HEK293 (cell line): ENCODE results near the gene SLC3A2.

ENCODE experiments used
- CTCF ChIA-PET: fragments of 350-600 bp; formaldehyde crosslinking; extraction: SDS; loops from one replicate; lab custom pipeline; 2021; ENCODE audit warnings: antibody characterized with exemption; lab: Yijun Ruan, JAX
- POLR2A ChIA-PET: fragments of 300-600 bp; formaldehyde crosslinking; extraction: SDS; loops from one replicate; lab custom pipeline; 2020; ENCODE audit warnings: antibody characterized with exemption, inconsistent platforms; lab: Yijun Ruan, JAX
- H3K27ac ChIP-seq: fragments of 200-500 bp; sonication (Bioruptor generic); 2 replicates; pipeline ENCODE4 v1.5.1; 2014; ENCODE audit warnings: low read depth, low read length, control low read depth, inconsistent platforms; ENCODE audit errors: extremely low read depth
- H3K36me3 ChIP-seq, 2 experiments: fragments of 200-500 bp in 1 of 2; sonication (Bioruptor generic) in 1 of 2; 1 replicate in 1 of 2; 2 replicates in 1 of 2; pipeline ENCODE4 v1.5.1; 2014 to 2017; ENCODE audit warnings: inconsistent platforms in 2 of 2, low read length in 2 of 2; ENCODE audit not compliant: control insufficient read depth in 2 of 2, insufficient read depth in 1 of 2
- H3K4me1 ChIP-seq: fragments of 200-500 bp; sonication (Bioruptor generic); 2 replicates; pipeline ENCODE4 v1.5.1; 2014; ENCODE audit warnings: mild to moderate bottlenecking, low read length, inconsistent platforms; ENCODE audit not compliant: control insufficient read depth, insufficient read depth
- H3K4me3 ChIP-seq: 2 replicates; pipeline ENCODE4 v1.5.1; 2011; ENCODE audit warnings: low read depth, mild to moderate bottlenecking, control low read depth, low read length, moderate library complexity
- H3K9me3 ChIP-seq: fragments of 200-500 bp; sonication (Bioruptor generic); 2 replicates; pipeline ENCODE4 v1.5.1; 2014; ENCODE audit warnings: low read depth, low read length, inconsistent platforms; ENCODE audit not compliant: control insufficient read depth, insufficient read depth
- BCL11B ChIP-seq: fragments of 450-650 bp; formaldehyde crosslinking; IDR thresholded peaks from 2 replicates; pipeline ENCODE4 v1.5.1; 2016; ENCODE audit warnings: low read depth, missing biosample characterization, missing genetic modification characterization
- HIC1 ChIP-seq: fragments of 450-650 bp; formaldehyde crosslinking; IDR thresholded peaks from 2 replicates; pipeline ENCODE4 v1.5.1; 2016; ENCODE audit warnings: missing biosample characterization, missing genetic modification characterization
- MZF1 ChIP-seq: fragments of 450-650 bp; formaldehyde crosslinking; IDR thresholded peaks from 2 replicates; pipeline ENCODE4 v1.5.1; 2017; ENCODE audit warnings: missing biosample characterization, missing genetic modification characterization, borderline replicate concordance
- PATZ1 ChIP-seq: fragments of 450-650 bp; formaldehyde crosslinking; IDR thresholded peaks from 2 replicates; pipeline ENCODE4 v1.5.1; 2016; ENCODE audit warnings: missing biosample characterization, missing genetic modification characterization
- SP3 ChIP-seq: fragments of 450-650 bp; formaldehyde crosslinking; IDR thresholded peaks from 2 replicates; pipeline ENCODE4 v1.5.1; 2016; ENCODE audit warnings: missing biosample characterization, missing genetic modification characterization
- TRIM28 ChIP-seq: IDR thresholded peaks from 2 replicates; pipeline ENCODE4 v1.6.1; 2011; ENCODE audit warnings: low read length, control low read depth, borderline replicate concordance
- ZFHX2 ChIP-seq: fragments of 450-650 bp; formaldehyde crosslinking; conservative IDR thresholded peaks from 2 replicates; pipeline ENCODE4 v1.5.1; 2016; ENCODE audit warnings: missing biosample characterization, missing genetic modification characterization
- ZFP69B ChIP-seq: fragments of 450-650 bp; formaldehyde crosslinking; IDR thresholded peaks from 2 replicates; pipeline ENCODE4 v1.5.1; 2016; ENCODE audit warnings: missing biosample characterization, missing genetic modification characterization
- ZNF169 ChIP-seq: fragments of 450-650 bp; formaldehyde crosslinking; IDR thresholded peaks from 2 replicates; pipeline ENCODE4 v1.5.1; 2016; ENCODE audit warnings: missing biosample characterization, missing genetic modification characterization
- ZNF335 ChIP-seq: fragments of 450-650 bp; formaldehyde crosslinking; conservative IDR thresholded peaks from 2 replicates; pipeline ENCODE4 v1.5.1; 2016; ENCODE audit warnings: missing biosample characterization, missing genetic modification characterization
- ZNF341 ChIP-seq: fragments of 450-650 bp; formaldehyde crosslinking; IDR thresholded peaks from 2 replicates; pipeline ENCODE4; 2016; ENCODE audit warnings: low read depth, missing biosample characterization, missing genetic modification characterization
- ZNF362 ChIP-seq: fragments of 450-650 bp; formaldehyde crosslinking; IDR thresholded peaks from 2 replicates; pipeline ENCODE4 v1.5.1; 2016; ENCODE audit warnings: missing biosample characterization, missing genetic modification characterization
- ZNF501 ChIP-seq: fragments of 450-650 bp; formaldehyde crosslinking; IDR thresholded peaks from 2 replicates; pipeline ENCODE4 v1.5.1; 2016; ENCODE audit warnings: missing biosample characterization, missing genetic modification characterization
- ZNF544 ChIP-seq: fragments of 450-650 bp; formaldehyde crosslinking; IDR thresholded peaks from 2 replicates; pipeline ENCODE4 v1.5.0; 2017; ENCODE audit warnings: missing biosample characterization, missing genetic modification characterization
- ZNF561 ChIP-seq: fragments of 450-650 bp; IDR thresholded peaks from 2 replicates; pipeline ENCODE4 v1.5.1; 2018; ENCODE audit warnings: missing biosample characterization, missing genetic modification characterization, borderline replicate concordance
- ZNF571 ChIP-seq: fragments of 450-650 bp; formaldehyde crosslinking; IDR thresholded peaks from 2 replicates; pipeline ENCODE4 v1.5.0; 2017; ENCODE audit warnings: missing biosample characterization, missing genetic modification characterization
- ZNF600 ChIP-seq: fragments of 450-650 bp; formaldehyde crosslinking; IDR thresholded peaks from 2 replicates; pipeline ENCODE4 v1.5.1; 2016; ENCODE audit warnings: missing biosample characterization, missing genetic modification characterization
- ZNF626 ChIP-seq: fragments of 450-650 bp; sonication (Bioruptor Pico); formaldehyde crosslinking; IDR thresholded peaks from 2 replicates; pipeline ENCODE4 v1.5.1; 2018; ENCODE audit warnings: missing biosample characterization, missing genetic modification characterization, inconsistent platforms
- ZNF639 ChIP-seq: fragments of 450-650 bp; formaldehyde crosslinking; IDR thresholded peaks from 2 replicates; pipeline ENCODE4 v1.5.1; 2016; ENCODE audit warnings: missing biosample characterization, missing genetic modification characterization
- ZNF660 ChIP-seq: fragments of 450-650 bp; IDR thresholded peaks from 2 replicates; pipeline ENCODE4 v1.5.1; 2018; ENCODE audit warnings: missing biosample characterization, mild to moderate bottlenecking, missing genetic modification characterization
- ZNF707 ChIP-seq: fragments of 450-650 bp; formaldehyde crosslinking; IDR thresholded peaks from 2 replicates; pipeline ENCODE4 v1.5.1; 2016; ENCODE audit warnings: missing biosample characterization, missing genetic modification characterization

Gene SLC3A2

GRCh38 chr11:62856333-62856895, 24.3 kb upstream of the SLC3A2 start:
- H3K9me3 ChIP-seq: no peaks in the 10 kb centered on the region
- ChIA-PET POLR2A (interaction anchor here (0.6 to 5.5 kb wide), 37 partner anchors 9 to 1328 kb away, joined by 3 to 182 read pairs (median 6); partner anchors contain the start of genes AHNAK, B3GAT3, C11orf98 and CSKMT), CTCF (interaction anchor here (1.5 to 3.9 kb wide), 2 partner anchors 70 to 168 kb away, joined by 3 to 24 read pairs; partner anchors contain the start of gene TMEM179B)
- peak overlapping the region; percentile 82 for H3K27ac ChIP-seq
- no peaks in the 10 kb centered on the region for H3K4me1 ChIP-seq
- H3K36me3 ChIP-seq: peaks cover 3 to 44% of the 10 kb centered on the region in 2 experiments; a peak in 1 of 3 replicates
- TF ChIP-seq ZNF335 (tag by site-specific recombination) (peak; percentile 75), ZFP69B (tag by site-specific recombination) (0 out of 2 replicates have a peak, but pooled peaks have one; percentile 62), ZNF544 (tag by site-specific recombination) (no peak), BCL11B (no peak), ZNF501 (tag by site-specific recombination) (peak; percentile 11; the same call in 1 of the 2 replicates), TRIM28 (no peak), MZF1 (tag by site-specific recombination) (no peak), ZNF600 (peak; percentile 45), SP3 (no peak), ZNF169 (tag by site-specific recombination) (no peak), ZNF639 (0 out of 2 replicates have a peak, but pooled peaks have one; percentile 1), ZNF561 (peak; percentile 13; the same call in 1 of the 2 replicates), ZNF571 (tag by site-specific recombination) (no peak), HIC1 (tag by site-specific recombination) (peak; percentile 9; the same call in 1 of the 2 replicates), PATZ1 (tag by site-specific recombination) (peak; percentile 7; the same call in 1 of the 2 replicates), ZNF707 (tag by site-specific recombination) (no peak)
- peak overlapping the region; percentile 73 for H3K4me3 ChIP-seq

GRCh38 chr11:62857541-62857982, 23.1 kb upstream of the SLC3A2 start:
- Histone ChIP-seq H3K27ac (no peak overlapping the region), H3K36me3 (peaks cover 3 to 33% of the 10 kb centered on the region in 2 experiments; a peak in 1 of 3 replicates), H3K4me1 (no peaks in the 10 kb centered on the region), H3K4me3 (no peak overlapping the region), H3K9me3 (no peaks in the 10 kb centered on the region)
- ChIA-PET POLR2A (interaction anchor here (0.6 to 5.5 kb wide), 6 partner anchors 17 to 57 kb away, joined by 3 to 182 read pairs (median 34); partner anchors contain the start of genes NXF1, SLC3A2, STX5 and TEX54), CTCF (interaction anchor here (0.6 to 1.5 kb wide), 3 partner anchors 9 to 71 kb away, joined by 3 to 7 read pairs (median 5); partner anchors contain the start of gene TMEM179B)
- TF ChIP-seq ZNF626 (tag by site-specific recombination) (no peak), PATZ1 (tag by site-specific recombination) (0 out of 2 replicates have a peak, but pooled peaks have one; percentile 8), ZNF660 (no peak), ZFHX2 (tag by site-specific recombination) (0 out of 2 replicates have a peak, but pooled peaks have one; percentile 7), ZNF341 (tag by site-specific recombination) (peak; percentile 54), ZNF362 (peak; percentile 92), ZNF501 (tag by site-specific recombination) (no peak), ZNF639 (no peak)
